ENCODE measurements around the gene ALPP.

DNA sequence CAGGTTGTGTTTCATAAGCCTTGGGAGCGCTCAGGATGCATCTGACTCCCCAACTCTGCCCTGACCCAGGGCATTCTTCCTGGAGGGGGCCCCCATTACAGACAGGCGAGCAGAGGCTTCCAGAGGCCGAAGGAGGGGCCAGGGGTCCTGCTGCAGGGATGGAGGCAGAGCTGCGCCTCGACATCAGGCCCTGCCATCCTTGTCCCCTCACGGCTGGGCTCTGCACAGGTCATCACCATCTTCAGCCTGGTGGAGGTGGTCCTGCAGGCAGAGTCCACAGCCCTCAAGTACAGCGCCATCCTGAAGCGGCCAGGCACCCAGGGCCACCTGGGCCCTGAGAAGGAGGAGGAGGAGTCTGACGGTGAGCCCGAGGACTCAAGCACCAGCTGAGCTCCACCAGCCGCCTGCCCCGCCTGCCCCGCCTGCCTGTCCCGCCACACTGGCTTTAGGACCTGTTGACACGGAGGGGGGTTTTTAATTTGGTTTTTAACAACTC is 42.3 kb upstream of the ALPP start:
- TF ChIP-seq CTCF (IDR thresholded peaks at IDR 0.05; ENCODE audit: extremely low read depth in 1 of 2, insufficient read depth in 1 of 2, low read depth in 1 of 2, low read length in 2 of 2), result no peak
- no peak for TF ChIP-seq POLR2AphosphoS5 (IDR thresholded peaks at IDR 0.05; ENCODE audit: insufficient read depth, low read depth, low read length)
- TF ChIP-seq POLR2A (IDR thresholded peaks at IDR 0.05; ENCODE audit: low read depth, low read length), result no peak
- TF ChIP-seq EZH2 (IDR thresholded peaks at IDR 0.05; ENCODE audit: borderline replicate concordance, low read depth, low read length, severe bottlenecking), result no peak
- TF ChIP-seq JUN (IDR thresholded peaks at IDR 0.05; ENCODE audit: borderline replicate concordance, insufficient read depth, insufficient read length, low read depth), result no peak
- no peak for TF ChIP-seq MYC (IDR thresholded peaks at IDR 0.05; ENCODE audit: low read depth, low read length)
